Endothelial cell of umbilical vein (primary cell): Measurements from ENCODE around the gene GALNT8. TPM values are rescaled to one million over a fixed set of nuclear protein-coding genes. Genes with fewer than 3 reads are reported as not detected.

Experiments
- BruUV-seq: library from RNA; stranded (reverse); fragments of 400-500 nt; replicated peaks from 2 replicates; lab custom pipeline; 2021; lab: Mats Ljungman, UMichigan
- CTCF ChIA-PET: fragments of 300-600, 350-600 bp; sonication (Branson Sonifier 250); formaldehyde crosslinking; loops from one replicate; lab custom pipeline; 2021; ENCODE audit warnings: antibody characterized with exemption, inconsistent platforms; lab: Charles Lee
- POLR2A ChIA-PET: fragments of 300-600, 350-600 bp; sonication (Branson Sonifier 250); formaldehyde crosslinking; loops from one replicate; lab custom pipeline; 2021; ENCODE audit warnings: antibody characterized with exemption, inconsistent platforms; lab: Charles Lee
- DNase-seq: peaks from one replicate; pipeline ENCODE4 v3.0.0-alpha.2; 2011; ENCODE audit warnings: low read depth, low spot score
- FAIRE-seq: peaks from 2 replicates; lab custom pipeline; 2011; peaks lifted over from hg19 to GRCh38; lab: Jason Lieb, UNC
- H2AFZ ChIP-seq: 2 replicates; pipeline ENCODE4 v1.6.0; 2012; ENCODE audit warnings: low read depth, low read length, control low read depth, inconsistent platforms
- H3K27ac ChIP-seq: 2 replicates; pipeline ENCODE4 v1.5.1; 2011; ENCODE audit warnings: low read depth, mild to moderate bottlenecking, control low read depth, low read length, moderate library complexity; ENCODE audit not compliant: insufficient read depth
- H3K27me3 ChIP-seq, 2 experiments: 2 replicates each; pipeline versions ENCODE4 v1.6.0 to v1.6.1; 2011; ENCODE audit warnings: low read length in 2 of 2, mixed read lengths in 1 of 2; ENCODE audit not compliant: control insufficient read depth in 2 of 2, insufficient read depth in 2 of 2
- H3K36me3 ChIP-seq, 2 experiments: 2 replicates in 1 of 2; 3 replicates in 1 of 2; pipeline ENCODE4 v1.5.1; 2011; ENCODE audit warnings: low read length in 2 of 2, mild to moderate bottlenecking in 1 of 2, moderate library complexity in 1 of 2; ENCODE audit not compliant: control insufficient read depth in 2 of 2, insufficient read depth in 2 of 2; ENCODE audit errors: extremely low read depth in 1 of 2
- H3K4me1 ChIP-seq: 3 replicates; pipeline ENCODE4 v1.5.1; 2011; ENCODE audit warnings: mild to moderate bottlenecking, low read length; ENCODE audit not compliant: control insufficient read depth, insufficient read depth; ENCODE audit errors: extremely low read depth
- H3K4me2 ChIP-seq: 2 replicates; pipeline ENCODE4 v1.6.1; 2011; ENCODE audit warnings: low read length, control low read depth, mixed read lengths; ENCODE audit not compliant: insufficient read depth
- H3K4me3 ChIP-seq, 3 experiments: fragments of 200-600 bp in 1 of 3; sonication (generic), shearing (Covaris generic) in 1 of 3; replicated peaks in 1 of 3; 2 replicates each; pipeline ENCODE4 v1.5.1; 2011 to 2016; ENCODE audit warnings: control low read depth in 3 of 3, low read length in 3 of 3, mild to moderate bottlenecking in 2 of 3, inconsistent platforms in 1 of 3, low read depth in 1 of 3, moderate library complexity in 1 of 3; ENCODE audit not compliant: insufficient read depth in 1 of 3
- H3K79me2 ChIP-seq: 2 replicates; pipeline ENCODE4 v1.6.0; 2012; ENCODE audit warnings: low read length, inconsistent platforms; ENCODE audit not compliant: control insufficient read depth, insufficient read depth
- H3K9ac ChIP-seq: replicated peaks from 2 replicates; pipeline ENCODE3; 2011; ENCODE audit warnings: low read length, control low read depth; ENCODE audit not compliant: insufficient read depth; ENCODE audit errors: extremely low read depth
- H3K9me1 ChIP-seq: replicated peaks from 3 replicates; pipeline ENCODE4 v1.6.0; 2011; ENCODE audit warnings: mild to moderate bottlenecking, low read length; ENCODE audit not compliant: control insufficient read depth, insufficient read depth; ENCODE audit errors: extremely low read depth
- H3K9me3 ChIP-seq: replicated peaks from 2 replicates; pipeline ENCODE4 v1.5.1; 2012; ENCODE audit warnings: low read length, inconsistent platforms; ENCODE audit not compliant: control insufficient read depth, insufficient read depth
- H4K20me1 ChIP-seq: replicated peaks from 2 replicates; pipeline ENCODE3; 2011; ENCODE audit warnings: mild to moderate bottlenecking, low read length; ENCODE audit not compliant: control insufficient read depth, insufficient read depth; ENCODE audit errors: extremely low read depth
- EZH2 ChIP-seq: IDR thresholded peaks from 2 replicates; pipeline ENCODE4 v1.6.1; 2012; ENCODE audit warnings: borderline replicate concordance, low read depth, mild to moderate bottlenecking, moderate library complexity, low read length, inconsistent platforms; ENCODE audit not compliant: severe bottlenecking
- FOS ChIP-seq: IDR thresholded peaks from 2 replicates; pipeline ENCODE4 v1.6.1; 2011; ENCODE audit warnings: mild to moderate bottlenecking, low read length, moderate library complexity, borderline replicate concordance; ENCODE audit not compliant: insufficient read depth
- GATA2 ChIP-seq: IDR thresholded peaks from 2 replicates; pipeline ENCODE4 v1.7.0; 2011; ENCODE audit warnings: low read depth, mild to moderate bottlenecking, moderate library complexity, mixed read lengths, low read length; ENCODE audit not compliant: insufficient read length, insufficient read depth
- JUN ChIP-seq: IDR thresholded peaks from 2 replicates; pipeline ENCODE4 v1.6.1; 2011; ENCODE audit warnings: borderline replicate concordance, low read depth; ENCODE audit not compliant: insufficient read length, insufficient read depth
- MYC ChIP-seq: IDR thresholded peaks from one replicate; pipeline ENCODE4 v1.6.1; 2011; ENCODE audit warnings: mild to moderate bottlenecking, low read depth, low read length
- POLR2A ChIP-seq: IDR thresholded peaks from 2 replicates; pipeline ENCODE4 v1.6.1; 2012; ENCODE audit warnings: low read depth, mild to moderate bottlenecking, control low read depth, low read length
- POLR2AphosphoS5 ChIP-seq: IDR thresholded peaks from 2 replicates; pipeline ENCODE4 v1.6.1; 2012; ENCODE audit warnings: low read depth, mild to moderate bottlenecking, control low read depth, low read length, moderate library complexity; ENCODE audit not compliant: insufficient read depth
- dilution Hi-C: fragments of 300-500 bp; cut with MboI; formaldehyde crosslinking; loops from one replicate; pipeline ENCODE4 v1.15.0; 2019; ENCODE audit warnings: low sequenced_read_pairs; ENCODE audit not compliant: extremely low pct_ligation_motif_present
- intact Hi-C: fragments of 100-400 bp; cut with micrococcal nuclease; formaldehyde crosslinking; loops from one replicate; pipeline ENCODE4 v1.10.0; 2022
- polyA plus RNA-seq, 4 experiments: library from polyadenylated mRNA; depleted of rRNA in 3 of 4; stranded (reverse) in 3 of 4; unstranded in 1 of 4; fragments of >200 nt; gene quantifications; 2 replicates each; pipeline versions ENCODE4 v1.2.1 to v1.2.3, GENCODE V29; 2011 to 2012; ENCODE audit warnings: missing spikeins in 1 of 4
- total RNA-seq: library from RNA; stranded (reverse); gene quantifications from 2 replicates; pipeline ENCODE4 v1.2.3, GENCODE V29; 2021
- TF ChIP-seq, protein P1 (sequence below): IDR thresholded peaks from 2 replicates; pipeline ENCODE4 v1.6.1; 2011; ENCODE audit not compliant: insufficient read depth, insufficient read length
- TF ChIP-seq, protein P2 (sequence below), 2 donors: IDR thresholded peaks; 1 replicate in 1 of 2; 2 replicates in 1 of 2; pipeline ENCODE4 v1.5.1; 2011; ENCODE audit warnings: low read length in 2 of 2, mild to moderate bottlenecking in 2 of 2, moderate library complexity in 2 of 2, control low read depth in 1 of 2, inconsistent platforms in 1 of 2, low read depth in 1 of 2; ENCODE audit not compliant: insufficient read depth in 1 of 2; ENCODE audit errors: extremely low read depth in 1 of 2

GALNT8 gene
- total and polyA plus RNA-seq, 2 donors (not counting 3 experiments of a cell fraction or from before 2014, with no cell fraction given): 0.03 to 0.09 TPM

DNA sequence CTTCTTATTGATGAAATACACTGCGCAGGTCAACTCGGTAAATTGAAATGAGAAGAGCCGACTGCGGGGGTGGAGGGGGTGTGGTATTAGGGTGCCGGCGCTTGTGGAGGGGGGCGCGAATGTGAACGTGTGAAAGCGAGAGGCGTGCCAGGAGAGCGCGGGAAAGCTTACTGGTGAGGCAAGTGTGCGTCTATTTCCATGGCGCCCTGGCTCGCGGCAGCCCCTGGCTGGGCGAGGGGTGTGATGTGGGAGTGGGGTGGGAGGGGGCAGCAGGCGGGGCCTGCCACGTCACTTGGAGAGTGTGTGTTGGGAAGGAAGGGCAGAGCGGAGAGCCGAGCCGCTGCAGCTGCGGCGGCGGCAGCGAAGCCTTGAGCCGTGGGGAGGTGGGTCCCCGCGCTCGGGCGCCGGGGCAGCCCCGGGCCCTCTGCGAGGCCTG, 88.8 kb downstream of the GALNT8 start:
- peak overlapping the region; percentile 21 for H3K4me2 ChIP-seq
- dilution Hi-C loops: no loop called here

More for the DNA sequence above, 88.8 kb downstream of the GALNT8 start:
- H3K9ac ChIP-seq: no peak overlapping the region
- BruUV-seq: no TSS peak
- no peaks in the 10 kb centered on the region for H3K79me2 ChIP-seq
- intact Hi-C loops: no loop called here
- DNase-seq (no peak), FAIRE-seq (no peak)
- H3K9me1 ChIP-seq: no peaks in the 10 kb centered on the region
- H3K27me3 ChIP-seq: peaks cover 28 to 31% of the 10 kb centered on the region in 2 experiments
- no peak overlapping the region for H2AFZ ChIP-seq
- no peak overlapping the region for H3K27ac ChIP-seq
- H3K36me3 ChIP-seq: no peaks in the 10 kb centered on the region
- TF ChIP-seq JUN (no peak), POLR2A (no peak), GATA2 (no peak), MYC (no peak), POLR2AphosphoS5 (no peak), EZH2 (no peak), FOS (no peak)
- TF ChIP-seq, protein P1, sequence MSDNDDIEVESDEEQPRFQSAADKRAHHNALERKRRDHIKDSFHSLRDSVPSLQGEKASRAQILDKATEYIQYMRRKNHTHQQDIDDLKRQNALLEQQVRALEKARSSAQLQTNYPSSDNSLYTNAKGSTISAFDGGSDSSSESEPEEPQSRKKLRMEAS: no peak
- TF ChIP-seq, protein P2, sequence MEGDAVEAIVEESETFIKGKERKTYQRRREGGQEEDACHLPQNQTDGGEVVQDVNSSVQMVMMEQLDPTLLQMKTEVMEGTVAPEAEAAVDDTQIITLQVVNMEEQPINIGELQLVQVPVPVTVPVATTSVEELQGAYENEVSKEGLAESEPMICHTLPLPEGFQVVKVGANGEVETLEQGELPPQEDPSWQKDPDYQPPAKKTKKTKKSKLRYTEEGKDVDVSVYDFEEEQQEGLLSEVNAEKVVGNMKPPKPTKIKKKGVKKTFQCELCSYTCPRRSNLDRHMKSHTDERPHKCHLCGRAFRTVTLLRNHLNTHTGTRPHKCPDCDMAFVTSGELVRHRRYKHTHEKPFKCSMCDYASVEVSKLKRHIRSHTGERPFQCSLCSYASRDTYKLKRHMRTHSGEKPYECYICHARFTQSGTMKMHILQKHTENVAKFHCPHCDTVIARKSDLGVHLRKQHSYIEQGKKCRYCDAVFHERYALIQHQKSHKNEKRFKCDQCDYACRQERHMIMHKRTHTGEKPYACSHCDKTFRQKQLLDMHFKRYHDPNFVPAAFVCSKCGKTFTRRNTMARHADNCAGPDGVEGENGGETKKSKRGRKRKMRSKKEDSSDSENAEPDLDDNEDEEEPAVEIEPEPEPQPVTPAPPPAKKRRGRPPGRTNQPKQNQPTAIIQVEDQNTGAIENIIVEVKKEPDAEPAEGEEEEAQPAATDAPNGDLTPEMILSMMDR (IDR thresholded peaks at IDR 0.05; ENCODE audit: extremely low read depth in 1 of 2, insufficient read depth in 1 of 2, low read depth in 1 of 2, low read length in 2 of 2): no peak
- no peaks in the 10 kb centered on the region for H3K9me3 ChIP-seq
- no peaks in the 10 kb centered on the region for H4K20me1 ChIP-seq
- no peaks in the 10 kb centered on the region for H3K4me1 ChIP-seq
- no peak overlapping the region for H3K4me3 ChIP-seq
- CTCF ChIA-PET: no interaction called here
- POLR2A ChIA-PET: no interaction called here
